Mucosa of stomach (tissue), 1 donor: ENCODE results near the gene AMH.
"Not testable (repeated sequence)": the region's sequence is repeated elsewhere in the genome, so short reads cannot be mapped to it uniquely, and the experiment has no call there.

Experiments used
- H3K27me3 ChIP-seq: one replicate; pipeline ENCODE4 v1.7.0; 2013; ENCODE audit warnings: mild to moderate bottlenecking, low read length; ENCODE audit not compliant: control insufficient read depth, insufficient read depth
- H3K36me3 ChIP-seq: one replicate; pipeline ENCODE4 v1.7.0; 2013; ENCODE audit warnings: low read length; ENCODE audit not compliant: control insufficient read depth, insufficient read depth
- H3K4me1 ChIP-seq: one replicate; pipeline ENCODE4 v1.7.0; 2013; ENCODE audit warnings: mild to moderate bottlenecking, low read length; ENCODE audit not compliant: control insufficient read depth, insufficient read depth
- H3K4me3 ChIP-seq: one replicate; pipeline ENCODE4 v1.7.0; 2013; ENCODE audit warnings: low read length
- H3K9ac ChIP-seq: one replicate; pipeline ENCODE4 v1.7.0; 2013; ENCODE audit warnings: mild to moderate bottlenecking, low read length, moderate library complexity
- H3K9me3 ChIP-seq: one replicate; pipeline ENCODE4 v1.7.0; 2013; ENCODE audit warnings: mild to moderate bottlenecking, low read length, moderate library complexity; ENCODE audit not compliant: control insufficient read depth
- donor health status: Pancreatic carcinoma.

The AMH gene

DNA sequence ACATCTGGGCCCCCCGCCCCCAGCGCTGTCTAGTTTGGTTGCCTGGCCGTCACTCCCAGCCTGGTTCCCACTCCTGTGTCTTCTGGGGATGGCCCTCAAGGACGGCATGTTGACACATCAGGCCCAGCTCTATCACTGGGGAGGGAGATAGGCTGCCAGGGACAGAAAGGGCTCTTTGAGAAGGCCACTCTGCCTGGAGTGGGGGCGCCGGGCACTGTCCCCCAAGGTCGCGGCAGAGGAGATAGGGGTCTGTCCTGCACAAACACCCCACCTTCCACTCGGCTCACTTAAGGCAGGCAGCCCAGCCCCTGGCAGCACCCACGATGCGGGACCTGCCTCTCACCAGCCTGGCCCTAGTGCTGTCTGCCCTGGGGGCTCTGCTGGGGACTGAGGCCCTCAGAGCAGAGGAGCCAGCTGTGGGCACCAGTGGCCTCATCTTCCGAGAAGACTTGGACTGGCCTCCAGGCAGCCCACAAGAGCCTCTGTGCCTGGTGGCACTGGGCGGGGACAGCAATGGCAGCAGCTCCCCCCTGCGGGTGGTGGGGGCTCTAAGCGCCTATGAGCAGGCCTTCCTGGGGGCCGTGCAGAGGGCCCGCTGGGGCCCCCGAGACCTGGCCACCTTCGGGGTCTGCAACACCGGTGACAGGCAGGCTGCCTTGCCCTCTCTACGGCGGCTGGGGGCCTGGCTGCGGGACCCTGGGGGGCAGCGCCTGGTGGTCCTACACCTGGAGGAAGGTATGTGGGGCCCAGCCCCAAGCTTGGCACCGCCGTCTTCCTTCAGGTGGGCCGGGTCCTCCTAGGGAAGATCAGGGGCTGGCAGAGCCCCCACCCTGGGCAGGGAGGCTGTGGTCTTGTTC lies at the start of gene AMH:
Gene AMH (plus strand): TSS at position 314 of the 857 bp plus-strand sequence. CDS start 10 bp downstream, at position 324.
- Histone ChIP-seq H3K36me3 (peaks cover 13% of the 10 kb centered on the region), H3K9ac (no peak within 1 kb of the TSS), H3K4me3 (no peak within 1 kb of the TSS), H3K4me1 (peaks cover 29% of the 10 kb centered on the region), H3K9me3 (no peaks in the 10 kb centered on the region), H3K27me3 (peaks cover 59% of the 10 kb centered on the region)

DNA sequence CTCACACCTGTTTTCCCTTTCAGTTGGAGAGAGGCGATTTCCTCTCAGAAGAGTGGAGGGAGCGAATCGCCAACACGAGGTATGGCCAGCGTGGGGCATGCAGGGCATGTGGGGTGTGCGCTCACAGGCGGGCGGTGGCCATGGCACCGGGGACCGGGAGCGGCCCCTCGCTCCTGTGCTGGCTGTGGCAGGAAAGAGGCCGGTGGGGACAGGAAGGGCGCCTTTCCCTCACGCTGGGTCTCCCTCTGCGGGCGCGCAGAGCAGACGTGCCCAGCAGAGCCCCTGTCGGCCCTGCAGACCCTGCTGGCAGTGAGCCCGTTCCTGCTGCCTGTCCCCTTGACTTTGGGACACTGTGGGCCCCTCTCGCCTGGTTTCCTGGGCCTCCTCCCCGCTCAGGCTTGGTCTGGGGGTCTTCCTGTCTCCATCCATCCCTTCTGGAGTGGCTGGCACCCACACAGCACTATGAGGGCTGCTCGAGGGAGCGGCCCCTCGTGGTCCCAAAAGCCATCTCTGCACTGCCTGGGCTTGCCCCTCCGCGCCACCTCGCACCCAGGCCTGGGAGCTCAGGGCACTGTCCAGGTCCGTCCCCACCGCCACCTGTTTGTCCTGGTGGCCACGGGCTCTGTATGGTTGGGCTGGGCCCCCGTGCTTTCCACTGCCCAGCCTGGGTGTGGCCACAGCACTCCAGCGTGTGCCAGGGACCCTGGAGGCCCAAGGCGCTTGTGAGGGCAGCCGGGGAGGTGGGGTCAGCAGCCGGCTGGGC lies 49.1 kb upstream of the AMH start:
- H3K9ac ChIP-seq: no peak overlapping the region
- H3K4me1 ChIP-seq: peaks cover 17% of the 10 kb centered on the region
- no peaks in the 10 kb centered on the region for H3K36me3 ChIP-seq
- no peaks in the 10 kb centered on the region for H3K27me3 ChIP-seq
- no peak overlapping the region for H3K4me3 ChIP-seq
- H3K9me3 ChIP-seq: no peaks in the 10 kb centered on the region

DNA sequence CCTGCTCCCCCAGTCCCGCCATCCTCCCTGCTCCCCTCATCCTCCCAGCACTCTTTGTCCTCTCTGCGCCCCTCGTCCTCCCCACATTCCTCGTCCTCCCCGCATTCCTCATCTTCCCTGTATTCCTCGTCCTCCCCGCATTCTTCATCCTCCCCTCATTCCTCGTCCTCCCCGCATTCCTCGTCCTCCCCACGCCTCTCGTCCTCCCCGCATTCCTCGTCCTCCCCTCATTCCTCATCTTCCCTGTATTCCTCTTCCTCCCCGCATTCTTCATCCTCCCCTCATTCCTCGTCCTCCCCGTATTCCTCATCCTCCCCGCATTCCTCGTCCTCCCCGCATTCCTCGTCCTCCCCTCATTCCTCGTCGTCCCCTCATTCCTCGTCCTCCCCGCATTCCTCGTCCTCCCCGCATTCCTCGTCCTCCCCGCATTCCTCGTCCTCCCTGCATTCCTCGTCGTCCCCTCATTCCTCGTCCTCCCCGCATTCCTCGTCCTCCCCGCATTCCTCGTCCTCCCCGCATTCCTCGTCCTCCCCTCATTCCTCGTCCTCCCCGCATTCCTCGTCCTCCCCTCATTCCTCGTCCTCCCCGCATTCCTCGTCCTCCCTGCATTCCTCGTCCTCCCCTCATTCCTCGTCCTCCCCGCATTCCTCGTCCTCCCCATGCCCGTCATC lies 48.4 kb upstream of the AMH start:
- not testable (repeated sequence) for H3K36me3 ChIP-seq, H3K9me3 ChIP-seq, H3K9ac ChIP-seq, H3K4me3 ChIP-seq, H3K27me3 ChIP-seq
- H3K4me1 ChIP-seq: peaks cover 21% of the 10 kb centered on the region

DNA sequence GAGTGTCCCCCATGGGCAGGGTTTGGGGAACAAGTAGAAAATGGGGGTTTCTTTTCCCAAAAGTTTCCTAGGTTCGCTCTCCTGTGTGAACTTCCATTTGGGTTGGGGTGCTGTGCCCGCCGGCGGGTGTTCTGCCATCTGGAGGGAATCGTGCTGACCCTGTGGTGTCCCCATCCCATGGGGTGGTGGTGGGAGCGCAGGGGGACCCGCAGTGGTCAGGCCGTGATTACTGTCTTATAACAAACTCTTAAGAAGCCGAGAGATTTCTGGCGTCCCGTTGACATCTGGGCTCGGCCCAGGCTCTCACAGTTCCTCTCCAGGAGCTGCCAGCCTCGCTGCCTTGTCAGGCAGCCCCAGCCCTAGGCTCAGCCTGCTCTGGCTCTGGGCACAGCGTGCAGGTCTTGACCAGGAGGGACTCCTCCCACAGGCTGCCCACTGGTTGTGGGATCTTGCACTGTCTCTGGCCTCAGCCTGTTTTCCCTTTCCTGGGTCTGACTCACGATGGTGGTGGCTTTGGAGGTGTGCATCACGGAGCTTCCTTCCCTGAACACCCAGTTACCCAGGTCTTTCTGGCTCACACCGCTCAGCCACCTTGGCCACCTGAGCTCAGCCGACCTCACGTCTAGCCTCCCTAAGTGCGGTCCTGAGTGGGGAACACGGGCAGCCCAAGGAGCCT lies 47.5 kb upstream of the AMH start:
- H3K4me1 ChIP-seq: peaks cover 21% of the 10 kb centered on the region
- H3K36me3 ChIP-seq: no peaks in the 10 kb centered on the region
- no peak overlapping the region for H3K4me3 ChIP-seq
- no peaks in the 10 kb centered on the region for H3K9me3 ChIP-seq
- no peak overlapping the region for H3K9ac ChIP-seq
- no peaks in the 10 kb centered on the region for H3K27me3 ChIP-seq

DNA sequence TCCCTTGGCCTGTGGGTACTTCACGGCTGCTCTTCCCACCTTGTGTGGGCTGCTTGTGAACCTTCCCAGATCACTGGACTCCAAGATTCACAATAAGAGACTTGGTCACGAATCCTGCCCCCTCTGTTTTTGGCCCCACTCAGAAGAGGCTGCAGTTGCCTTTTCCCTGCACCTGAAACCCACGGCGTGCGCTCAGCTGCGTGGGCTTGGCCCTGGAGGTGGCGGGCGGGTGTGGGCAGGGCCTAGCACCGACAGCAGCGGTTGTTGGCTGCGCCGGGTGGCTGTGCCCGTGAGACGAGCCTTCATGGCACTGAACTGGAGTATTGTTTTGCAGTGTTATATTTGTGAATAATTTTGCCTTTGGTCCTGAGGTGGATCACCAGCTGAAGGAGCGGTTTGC lies 46.8 kb upstream of the AMH start:
- H3K4me1 ChIP-seq: peaks cover 21% of the 10 kb centered on the region
- H3K36me3 ChIP-seq: no peaks in the 10 kb centered on the region
- no peaks in the 10 kb centered on the region for H3K9me3 ChIP-seq
- H3K4me3 ChIP-seq: no peak overlapping the region
- H3K27me3 ChIP-seq: no peaks in the 10 kb centered on the region
- H3K9ac ChIP-seq: no peak overlapping the region

DNA sequence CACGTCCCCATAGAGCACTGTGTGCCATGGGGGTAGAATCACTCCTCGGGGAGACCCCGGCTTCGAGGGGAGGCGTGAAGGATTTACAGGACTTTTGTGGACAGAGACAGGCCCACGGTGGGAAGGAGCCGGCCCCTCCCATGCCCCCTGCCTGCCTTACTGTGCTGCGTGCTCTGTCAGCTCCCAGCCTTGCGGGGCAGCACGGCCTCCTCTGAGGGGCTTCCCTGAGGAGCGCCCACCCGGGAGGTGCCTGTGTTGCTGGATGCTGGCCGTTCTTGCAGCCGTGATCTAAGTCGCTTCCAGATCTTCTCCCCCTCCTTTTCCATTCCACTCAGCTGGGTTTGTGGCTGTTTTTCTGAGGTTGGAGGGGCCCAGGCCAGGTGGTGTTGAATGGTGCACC lies 42.1 kb upstream of the AMH start:
- Histone ChIP-seq H3K9me3 (no peaks in the 10 kb centered on the region), H3K4me3 (no peak overlapping the region), H3K36me3 (peaks cover 9% of the 10 kb centered on the region), H3K4me1 (peaks cover 55% of the 10 kb centered on the region), H3K9ac (no peak overlapping the region), H3K27me3 (no peaks in the 10 kb centered on the region)

DNA sequence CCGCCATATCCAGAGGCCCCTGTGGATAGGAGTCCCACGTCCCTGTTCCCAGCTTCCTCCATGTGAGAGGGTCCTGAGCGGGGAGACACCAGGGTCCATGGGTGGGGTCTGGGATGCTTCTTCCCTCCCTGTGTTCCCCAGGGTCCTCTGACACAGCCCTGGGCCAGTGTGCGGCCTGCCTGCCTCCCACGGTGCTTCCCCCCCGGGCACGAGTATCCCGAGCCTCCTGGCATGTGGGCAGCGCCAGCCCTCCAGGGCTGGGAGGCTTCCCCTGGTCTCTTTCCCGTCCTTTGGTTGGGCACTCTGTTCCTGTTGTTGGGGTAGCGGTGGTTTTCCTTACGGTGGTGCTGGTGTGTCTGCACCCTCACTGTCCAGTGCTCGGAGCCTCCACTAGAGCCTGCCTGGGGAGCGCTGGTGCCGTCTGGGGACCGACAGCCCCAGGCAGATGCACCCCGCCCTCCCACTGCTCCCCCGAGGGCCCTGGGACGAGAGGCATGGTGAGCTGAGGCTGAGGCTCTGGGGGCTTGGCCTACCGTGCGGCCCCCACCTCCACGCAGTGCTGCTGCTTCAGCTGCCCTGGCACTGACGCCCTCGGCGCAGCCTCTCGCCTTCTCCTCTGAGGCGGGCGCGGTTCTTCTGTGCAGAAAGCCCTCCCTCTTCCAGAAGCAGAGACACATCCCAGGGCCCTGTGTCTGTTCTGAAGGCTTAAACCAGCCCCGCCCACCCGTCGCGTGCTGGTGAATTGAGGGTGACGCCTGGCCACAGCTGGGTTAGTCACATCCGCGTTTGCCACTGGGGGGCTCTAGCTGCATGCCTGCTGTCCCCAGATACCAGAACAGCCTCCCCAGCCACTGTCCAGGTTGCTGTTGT lies 40.9 kb upstream of the AMH start:
- H3K9me3 ChIP-seq: no peaks in the 10 kb centered on the region
- peaks cover 9% of the 10 kb centered on the region for H3K36me3 ChIP-seq
- H3K4me3 ChIP-seq: no peak overlapping the region
- H3K4me1 ChIP-seq: peaks cover 67% of the 10 kb centered on the region
- no peak overlapping the region for H3K9ac ChIP-seq
- H3K27me3 ChIP-seq: no peaks in the 10 kb centered on the region

DNA sequence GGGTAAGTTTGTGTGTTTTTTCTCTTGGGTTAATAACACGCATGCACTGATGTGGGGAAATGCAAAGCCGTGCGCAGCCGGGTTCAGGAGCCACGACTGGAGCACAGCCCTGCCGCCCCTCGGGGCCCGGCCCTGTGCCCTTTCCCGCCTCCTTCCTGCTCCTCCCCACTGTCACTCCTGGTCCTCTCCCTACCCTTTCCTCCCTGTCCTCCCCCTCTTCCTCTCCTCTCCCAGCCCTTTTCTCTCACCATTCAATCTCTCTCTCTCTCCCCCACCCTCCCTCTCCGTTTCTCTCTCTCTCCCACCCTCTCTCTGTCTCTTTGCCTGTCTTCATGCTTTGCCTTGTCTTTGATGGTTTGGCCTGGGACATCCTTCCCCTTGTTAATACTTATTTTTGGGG lies 40.1 kb upstream of the AMH start:
- Histone ChIP-seq H3K9me3 (no peaks in the 10 kb centered on the region), H3K27me3 (no peaks in the 10 kb centered on the region), H3K4me1 (peaks cover 68% of the 10 kb centered on the region), H3K9ac (no peak overlapping the region), H3K4me3 (no peak overlapping the region), H3K36me3 (peaks cover 9% of the 10 kb centered on the region)

DNA sequence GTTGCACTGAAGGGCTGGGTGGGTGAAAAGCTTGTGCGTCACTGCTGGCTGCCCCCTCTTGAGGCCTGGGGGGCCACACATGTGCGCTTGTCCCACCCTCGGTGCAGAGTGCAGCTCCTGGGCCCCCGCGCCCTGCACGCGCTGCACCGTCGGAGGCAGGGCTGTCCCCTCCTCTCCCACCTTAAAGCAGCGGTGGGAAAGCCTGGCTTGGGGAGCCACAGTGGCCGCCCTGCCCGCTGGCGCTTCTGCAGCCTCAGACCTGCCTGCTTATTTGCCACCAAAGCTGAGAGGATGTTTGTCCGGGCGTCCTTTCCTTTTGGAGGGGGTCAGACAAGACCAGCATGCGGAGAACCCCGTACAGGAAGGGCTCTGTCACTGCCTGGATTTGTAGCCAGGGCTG lies 39.7 kb upstream of the AMH start:
- H3K4me1 ChIP-seq: peaks cover 68% of the 10 kb centered on the region
- H3K4me3 ChIP-seq: no peak overlapping the region
- H3K9ac ChIP-seq: no peak overlapping the region
- H3K36me3 ChIP-seq: peaks cover 14% of the 10 kb centered on the region
- no peaks in the 10 kb centered on the region for H3K9me3 ChIP-seq
- no peaks in the 10 kb centered on the region for H3K27me3 ChIP-seq

DNA sequence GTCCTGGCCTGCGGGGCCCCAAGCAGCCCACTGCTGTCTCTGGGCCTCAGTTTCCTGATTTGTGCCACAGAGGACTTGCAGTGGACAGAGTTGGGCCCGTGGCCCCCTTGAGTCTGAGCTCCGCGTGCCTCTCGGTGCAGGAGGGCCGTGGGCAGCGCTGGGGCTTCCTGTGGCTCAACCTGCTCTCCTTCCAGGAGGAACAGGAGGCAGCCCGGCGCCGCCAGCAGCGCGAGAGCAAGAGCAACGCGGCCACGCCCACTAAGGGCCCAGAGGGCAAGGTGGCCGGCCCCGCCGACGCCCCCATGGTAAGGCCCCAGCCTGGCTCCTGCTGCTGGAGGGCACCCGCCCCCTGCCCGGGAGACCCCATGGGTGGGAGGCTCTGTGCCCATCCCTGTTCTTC lies 38.9 kb upstream of the AMH start:
- H3K36me3 ChIP-seq: peaks cover 21% of the 10 kb centered on the region
- no peaks in the 10 kb centered on the region for H3K27me3 ChIP-seq
- no peaks in the 10 kb centered on the region for H3K9me3 ChIP-seq
- no peak overlapping the region for H3K9ac ChIP-seq
- peaks cover 64% of the 10 kb centered on the region for H3K4me1 ChIP-seq
- H3K4me3 ChIP-seq: no peak overlapping the region
